T47D (cell line): Measurements from ENCODE around the gene FAM227B.
"Not testable (repeated sequence)": the region's sequence is repeated elsewhere in the genome, so short reads cannot be mapped to it uniquely, and the experiment has no call there.

Experiments
- DNase-seq, 2 experiments: peaks; one replicate each; pipeline versions ENCODE4 v3.0.0 to v3.0.0-alpha.2; 2011 to 2012; ENCODE audit warnings: low read depth in 1 of 2, low spot score in 1 of 2
- JUND ChIP-seq: IDR thresholded peaks from 2 replicates; pipeline ENCODE4 v1.6.1; 2012; ENCODE audit warnings: low read depth
- in situ Hi-C: cut with HindIII; loops from 2 replicates; pipeline ENCODE4 v1.10.0; 2016; ENCODE audit warnings: low sequenced_read_pairs, low pct_unique_long_range_greater_than_20kb

FAM227B gene

DNA sequence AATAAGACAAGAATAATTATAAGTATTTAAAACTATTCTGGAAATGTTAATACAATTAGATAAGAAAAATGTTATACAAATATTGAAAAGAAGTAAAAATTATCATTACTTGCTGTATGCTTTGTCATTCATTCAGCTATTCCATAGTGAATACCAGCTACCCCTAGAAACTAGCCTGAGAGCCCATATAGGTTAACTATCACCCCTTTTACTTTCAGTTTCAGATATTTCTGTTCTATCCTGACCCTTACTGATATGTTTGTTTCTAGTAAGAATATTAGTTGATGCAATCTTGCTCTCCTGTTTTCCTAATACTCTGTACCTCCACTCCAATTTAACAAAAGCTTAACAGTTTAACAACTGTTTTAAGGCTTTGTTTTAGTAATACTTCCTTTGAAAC lies 31.6 kb downstream of the FAM227B start:
- no peak for TF ChIP-seq JUND
- in situ Hi-C loops, result no loop called here
- DNase-seq, result no peak

DNA sequence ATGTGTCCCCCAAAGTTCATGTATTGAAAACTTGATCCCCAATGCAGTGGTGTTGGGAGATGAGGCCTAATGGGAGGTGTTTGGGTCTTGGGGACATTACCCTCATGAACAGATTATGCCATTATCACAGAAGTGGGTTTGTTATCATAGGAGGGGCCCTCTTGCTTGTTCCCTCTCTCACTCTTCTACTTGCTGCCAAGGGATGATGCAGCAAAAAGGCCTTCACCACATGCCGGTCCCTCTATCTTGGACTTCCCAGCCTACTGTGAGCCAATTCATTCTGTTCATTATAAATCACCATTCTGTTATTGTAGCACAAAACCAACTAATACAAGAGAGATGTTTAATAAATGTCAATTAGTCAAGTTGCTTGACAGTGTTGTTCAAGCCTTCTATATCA lies 47.2 kb downstream of the FAM227B start:
- no peak for TF ChIP-seq JUND
- in situ Hi-C loops, result no loop called here
- DNase-seq, result no peak

DNA sequence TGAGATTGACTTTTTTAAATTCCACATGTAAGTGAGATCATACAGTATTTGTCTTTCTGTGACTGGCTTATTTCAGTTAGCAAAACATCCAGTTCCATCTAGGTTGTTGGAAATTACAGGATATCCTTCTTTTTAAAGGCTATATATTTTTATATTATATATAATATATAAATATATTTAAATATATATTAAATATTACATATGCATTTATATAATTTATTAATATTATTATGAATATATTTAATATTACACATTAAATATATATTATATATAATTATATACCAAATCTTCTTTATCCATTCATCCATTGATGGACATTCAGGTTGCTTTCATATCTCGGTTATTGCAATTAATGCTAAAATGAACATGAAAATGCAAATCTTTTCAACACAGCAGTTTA lies 49.9 kb downstream of the FAM227B start:
- no peak for DNase-seq
- no peak for TF ChIP-seq JUND
- in situ Hi-C loops, result no loop called here

DNA sequence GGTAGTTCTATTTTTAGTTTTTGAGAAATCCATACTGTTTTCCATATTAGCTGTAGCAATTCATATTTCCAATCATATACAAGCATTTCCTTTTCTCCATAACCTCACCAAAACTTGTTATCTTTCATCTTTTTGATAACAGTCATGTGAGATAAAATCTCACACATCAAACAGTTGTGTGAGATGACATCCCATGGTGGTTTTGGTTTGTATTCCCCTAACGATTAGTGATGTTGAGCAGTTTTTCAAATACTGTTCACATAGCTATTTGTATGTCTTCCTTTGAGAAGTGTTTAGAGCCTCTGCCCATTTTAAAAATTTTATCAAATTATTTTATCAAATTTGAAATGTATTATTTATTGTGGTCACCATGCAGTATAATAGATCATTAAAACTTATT lies 50.4 kb downstream of the FAM227B start:
- in situ Hi-C loops, result no loop called here
- no peak for TF ChIP-seq JUND

GRCh38 chr15:49560045-49560444 lies 60.6 kb downstream of the FAM227B start:
- no peak for DNase-seq

More for the DNA sequence above, 50.4 kb downstream of the FAM227B start:
- DNase-seq, result no peak

GRCh38 chr15:49558929-49559328 lies 61.7 kb downstream of the FAM227B start:
- TF ChIP-seq JUND, result no peak
- in situ Hi-C loops, result no loop called here
- DNase-seq, result no peak

More at GRCh38 chr15:49560045-49560444, 60.6 kb downstream of the FAM227B start:
- in situ Hi-C loops, result no loop called here
- TF ChIP-seq JUND, result no peak

DNA sequence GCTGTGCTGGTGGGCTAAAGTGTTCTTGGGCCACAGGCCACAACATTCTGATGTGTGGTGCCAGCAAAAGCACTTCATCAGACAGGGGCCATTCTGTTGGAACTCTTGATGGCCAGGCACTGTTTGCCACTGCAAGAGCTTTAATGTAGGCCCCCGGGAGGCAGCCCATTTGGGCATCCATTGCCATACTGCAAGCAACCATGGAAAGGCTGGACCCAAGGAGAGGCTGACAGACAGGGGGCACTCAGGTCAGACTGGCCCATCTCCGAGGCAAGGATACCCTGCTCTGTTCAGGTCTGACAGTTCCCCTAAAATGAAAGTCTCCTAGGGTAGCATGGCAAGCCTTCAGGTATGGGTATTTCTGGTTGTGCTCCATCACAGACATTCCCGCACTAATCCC lies 64.2 kb downstream of the FAM227B start:
- in situ Hi-C loops, result no loop called here
- no peak for TF ChIP-seq JUND
- no peak for DNase-seq

GRCh38 chr15:49550342-49550741 lies 70.3 kb downstream of the FAM227B start:
- DNase-seq, in situ Hi-C loops: not testable (repeated sequence)

DNA sequence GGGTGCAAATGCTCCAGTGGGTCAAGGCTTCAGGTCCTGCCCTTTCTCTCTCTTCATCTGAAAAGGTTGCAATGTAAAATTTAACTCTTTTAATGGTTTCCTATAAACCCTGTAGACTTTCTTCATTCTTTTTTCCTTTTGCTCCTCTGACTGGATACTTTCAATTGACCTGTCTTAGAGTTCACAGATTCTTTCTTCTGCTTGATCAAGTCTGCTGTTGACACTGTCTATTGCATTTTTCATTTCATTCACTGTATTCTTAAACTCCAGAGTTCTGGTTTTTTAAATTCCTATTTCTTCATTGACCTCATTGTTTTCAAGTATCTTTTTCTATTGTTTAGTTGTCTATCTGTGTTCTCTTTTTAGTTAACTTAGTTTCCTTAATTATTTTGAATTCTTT lies 82.1 kb downstream of the FAM227B start:
- TF ChIP-seq JUND, result no peak
- DNase-seq, result no peak
- in situ Hi-C loops, result no loop called here

DNA sequence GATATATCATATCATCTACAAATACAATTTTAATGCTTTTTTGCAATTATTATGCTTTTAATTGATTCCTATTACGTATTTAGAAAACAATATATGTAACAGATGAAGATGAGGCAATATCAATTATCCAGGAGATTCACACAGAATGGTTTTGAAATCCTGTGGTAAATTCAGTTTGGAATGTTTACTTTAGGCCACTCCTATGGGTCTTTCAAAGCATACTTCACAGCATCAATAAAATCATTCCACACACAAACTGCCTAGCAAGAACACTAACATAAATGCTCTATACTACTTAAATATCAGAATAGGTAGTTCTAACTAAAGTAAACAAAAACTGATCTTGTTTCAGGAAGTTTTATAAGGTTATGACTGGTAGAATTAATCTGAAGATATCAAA lies 90.5 kb downstream of the FAM227B start:
- no peak for TF ChIP-seq JUND
- in situ Hi-C loops, result no loop called here
- no peak for DNase-seq

GRCh38 chr15:49528289-49528688 lies 92.3 kb downstream of the FAM227B start:
- TF ChIP-seq JUND, result no peak
- in situ Hi-C loops, result no loop called here

GRCh38 chr15:49521802-49522201 lies 98.8 kb downstream of the FAM227B start:
- TF ChIP-seq JUND, result no peak
- in situ Hi-C loops, result no loop called here
- DNase-seq, result no peak

More at GRCh38 chr15:49528289-49528688, 92.3 kb downstream of the FAM227B start:
- no peak for DNase-seq

GRCh38 chr15:49512739-49513138 lies 107.9 kb downstream of the FAM227B start:
- in situ Hi-C loops, DNase-seq: not testable (repeated sequence)

- in situ Hi-C loops, result no loop called here
- TF ChIP-seq JUND, result no peak
- no peak for DNase-seq
Observed at GRCh38 chr15:49507261-49507660, 113.4 kb downstream of the FAM227B start.

DNA sequence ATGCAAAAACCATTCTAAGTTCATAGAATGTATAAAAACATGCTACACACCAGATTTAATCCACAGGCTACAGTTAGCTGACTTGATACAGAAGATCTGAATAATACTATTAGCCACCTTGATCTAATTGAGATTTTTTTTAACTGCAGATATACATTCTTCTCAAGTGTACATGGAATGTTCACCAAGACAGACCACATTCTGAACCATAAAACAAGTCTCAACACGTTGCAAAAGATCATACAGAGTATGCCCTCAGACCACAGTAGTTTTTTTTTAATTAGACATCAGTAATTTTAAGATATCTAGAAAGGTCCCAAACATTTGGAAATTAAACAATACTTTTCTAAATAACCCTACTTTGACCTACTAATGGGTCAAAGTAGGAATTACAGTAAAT lies 114.3 kb downstream of the FAM227B start:
- DNase-seq, result no peak
- in situ Hi-C loops, result no loop called here
- no peak for TF ChIP-seq JUND
